SU-DHL-6 (cell line): ENCODE measurements around the gene SDK2.
"Not testable (repeated sequence)": the region's sequence is repeated elsewhere in the genome, so short reads cannot be mapped to it uniquely, and the experiment has no call there.

Source experiments
- H2AFZ ChIP-seq: fragments of 200-600 bp; sonication (generic); 2 replicates; pipeline ENCODE4 v1.6.1; 2014; ENCODE audit warnings: low read depth, mild to moderate bottlenecking, moderate library complexity, mixed read lengths, antibody characterized with exemption, low read length; ENCODE audit not compliant: severe bottlenecking
- H3F3A ChIP-seq: fragments of 200-600 bp; shearing (Covaris generic); 2 replicates; pipeline ENCODE4 v1.6.0; 2016; ENCODE audit warnings: antibody characterized with exemption, mild to moderate bottlenecking; ENCODE audit not compliant: insufficient read depth
- H3K27ac ChIP-seq: fragments of 200-600 bp; sonication (generic); 2 replicates; pipeline ENCODE4 v1.5.1; 2016; ENCODE audit warnings: low read depth, mild to moderate bottlenecking, low read length, moderate library complexity, mixed read lengths
- H3K27me3 ChIP-seq: fragments of 200-600 bp; sonication (generic), shearing (Covaris generic); 2 replicates; pipeline ENCODE4 v1.6.0; 2014; ENCODE audit warnings: mild to moderate bottlenecking, low read length
- H3K36me3 ChIP-seq: fragments of 200-600 bp; sonication (generic); 2 replicates; pipeline ENCODE4 v1.6.1; 2014; ENCODE audit warnings: mild to moderate bottlenecking, low read length, mixed read lengths
- H3K4me2 ChIP-seq: fragments of 300-600, 200-600 bp; shearing (Covaris generic), sonication (generic); 2 replicates; pipeline ENCODE4 v1.6.0; 2014; ENCODE audit warnings: low read length, low read depth, mild to moderate bottlenecking; ENCODE audit not compliant: poor library complexity, severe bottlenecking
- H3K4me3 ChIP-seq: fragments of 200-600 bp; sonication (generic); 2 replicates; pipeline ENCODE4 v1.5.1; 2014; ENCODE audit warnings: antibody characterized with exemption, low read length, mild to moderate bottlenecking, mixed read lengths; ENCODE audit not compliant: insufficient read depth, poor library complexity, severe bottlenecking
- H3K79me2 ChIP-seq: fragments of 200-600 bp; sonication (generic); 2 replicates; pipeline ENCODE4 v1.6.1; 2014; ENCODE audit warnings: mild to moderate bottlenecking, low read length, moderate library complexity; ENCODE audit not compliant: insufficient read depth
- H3K9ac ChIP-seq: fragments of 200-600 bp; sonication (generic); 2 replicates; pipeline ENCODE4 v1.7.0; 2014; ENCODE audit warnings: mild to moderate bottlenecking, low read length
- H3K9me2 ChIP-seq: fragments of 200-600 bp; sonication (generic); replicated peaks from 2 replicates; pipeline ENCODE4 v1.6.1; 2014; ENCODE audit warnings: low read length; ENCODE audit not compliant: insufficient read depth
- H3K9me3 ChIP-seq: fragments of 200-600 bp; sonication (generic); 2 replicates; pipeline ENCODE4 v1.6.1; 2014; ENCODE audit warnings: low read length, mixed read lengths; ENCODE audit not compliant: insufficient read depth
- H4K20me1 ChIP-seq: fragments of 200-600 bp; sonication (generic); 2 replicates; pipeline ENCODE4 v1.6.1; 2014; ENCODE audit warnings: low read depth, mild to moderate bottlenecking, antibody characterized with exemption, low read length, moderate library complexity, mixed read lengths
- EZH2phosphoT487 ChIP-seq: fragments of 200-600 bp; sonication (generic), shearing (Covaris generic); conservative IDR thresholded peaks from 2 replicates; pipeline ENCODE4 v1.6.1; 2018; ENCODE audit warnings: mild to moderate bottlenecking, antibody characterized with exemption, low read length, moderate library complexity, mixed read lengths
- TF ChIP-seq, protein P1 (sequence below): fragments of 200-600 bp; sonication (generic); IDR thresholded peaks from one replicate; pipeline ENCODE4 v1.5.1; 2017; ENCODE audit warnings: antibody characterized with exemption, mild to moderate bottlenecking, low read length, moderate library complexity; ENCODE audit not compliant: insufficient read depth, poor library complexity, severe bottlenecking

SDK2 gene

DNA sequence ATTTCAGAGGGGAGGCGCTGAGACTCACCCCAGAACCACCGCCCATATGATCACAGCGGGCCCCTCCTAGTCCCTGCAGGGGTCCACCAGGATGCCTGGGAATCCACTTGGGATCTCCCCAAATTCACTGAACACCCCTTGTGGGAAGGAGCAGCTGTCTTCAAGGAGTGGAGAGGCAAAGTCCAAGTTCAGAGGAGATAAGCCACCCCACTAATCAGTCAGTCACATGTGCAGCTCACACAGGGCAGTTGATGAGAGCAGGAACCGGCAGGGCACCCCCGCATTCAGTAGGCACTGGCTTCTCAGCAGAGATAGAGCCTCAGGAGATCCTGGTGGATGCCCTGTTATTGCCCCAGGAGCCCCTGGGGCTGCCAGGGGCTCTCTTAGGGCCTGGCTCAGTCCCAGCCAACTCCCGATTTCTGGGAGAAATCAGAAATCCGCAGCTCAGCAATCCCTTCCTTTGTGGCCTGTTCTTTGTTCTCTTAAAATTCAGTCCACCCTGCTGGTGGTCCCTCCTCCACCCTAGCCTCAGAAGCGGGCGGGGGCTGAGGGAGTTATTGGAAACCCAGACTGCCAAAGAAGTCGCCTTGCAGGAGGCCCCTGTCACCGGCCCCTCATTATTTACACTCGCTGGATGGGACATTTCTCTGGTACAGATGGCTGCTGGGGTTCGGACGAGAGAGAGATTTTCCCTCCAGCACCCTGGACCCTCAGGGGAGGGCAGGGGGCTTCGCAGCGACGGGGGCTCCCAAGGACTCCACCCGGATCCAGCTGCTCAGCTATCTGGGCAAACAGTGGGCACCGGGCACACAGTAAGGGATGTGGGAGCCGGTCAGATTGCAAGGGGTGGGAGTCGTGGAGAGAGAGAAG lies 334.3 kb downstream of the SDK2 start:
- no peaks in the 10 kb centered on the region for H3K79me2 ChIP-seq
- H3K9me2 ChIP-seq, result no peaks in the 10 kb centered on the region
- peak overlapping the region; percentile 61 for H3K4me2 ChIP-seq
- H3K27ac ChIP-seq, result no peak overlapping the region
- no peaks in the 10 kb centered on the region for H3K9me3 ChIP-seq
- H3K4me3 ChIP-seq, result no peak overlapping the region
- H3K9ac ChIP-seq, result peak overlapping the region; percentile 35; the same call in 1 of the 2 replicates
- TF ChIP-seq, protein P1, sequence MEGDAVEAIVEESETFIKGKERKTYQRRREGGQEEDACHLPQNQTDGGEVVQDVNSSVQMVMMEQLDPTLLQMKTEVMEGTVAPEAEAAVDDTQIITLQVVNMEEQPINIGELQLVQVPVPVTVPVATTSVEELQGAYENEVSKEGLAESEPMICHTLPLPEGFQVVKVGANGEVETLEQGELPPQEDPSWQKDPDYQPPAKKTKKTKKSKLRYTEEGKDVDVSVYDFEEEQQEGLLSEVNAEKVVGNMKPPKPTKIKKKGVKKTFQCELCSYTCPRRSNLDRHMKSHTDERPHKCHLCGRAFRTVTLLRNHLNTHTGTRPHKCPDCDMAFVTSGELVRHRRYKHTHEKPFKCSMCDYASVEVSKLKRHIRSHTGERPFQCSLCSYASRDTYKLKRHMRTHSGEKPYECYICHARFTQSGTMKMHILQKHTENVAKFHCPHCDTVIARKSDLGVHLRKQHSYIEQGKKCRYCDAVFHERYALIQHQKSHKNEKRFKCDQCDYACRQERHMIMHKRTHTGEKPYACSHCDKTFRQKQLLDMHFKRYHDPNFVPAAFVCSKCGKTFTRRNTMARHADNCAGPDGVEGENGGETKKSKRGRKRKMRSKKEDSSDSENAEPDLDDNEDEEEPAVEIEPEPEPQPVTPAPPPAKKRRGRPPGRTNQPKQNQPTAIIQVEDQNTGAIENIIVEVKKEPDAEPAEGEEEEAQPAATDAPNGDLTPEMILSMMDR, result no peak
- TF ChIP-seq EZH2phosphoT487, result no peak
- no peak overlapping the region for H2AFZ ChIP-seq
- no peaks in the 10 kb centered on the region for H3K36me3 ChIP-seq
- H3K27me3 ChIP-seq, result no peaks in the 10 kb centered on the region
- H4K20me1 ChIP-seq, result no peaks in the 10 kb centered on the region
- no peaks in the 10 kb centered on the region for H3F3A ChIP-seq

DNA sequence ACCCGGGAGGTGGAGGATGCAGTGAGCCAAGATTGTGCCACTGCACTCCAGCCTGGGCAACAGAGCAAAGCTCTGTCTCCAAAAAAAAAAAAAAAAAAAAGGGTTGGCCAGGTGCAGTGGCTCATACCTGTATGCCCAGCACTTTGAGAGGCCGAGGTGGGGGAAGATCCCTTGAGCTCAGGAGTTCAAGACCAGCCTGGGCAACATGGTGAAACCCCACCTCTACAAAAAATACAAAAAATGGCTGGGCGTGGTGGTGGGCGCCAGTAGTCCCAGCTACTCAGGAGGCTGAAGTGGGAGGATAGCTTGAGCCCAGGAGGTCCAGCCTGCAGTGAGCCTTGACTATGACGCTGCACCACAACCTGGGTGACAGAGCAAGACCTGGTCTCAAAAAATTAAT lies 335.3 kb downstream of the SDK2 start:
- H3K79me2 ChIP-seq, H3K4me2 ChIP-seq: not testable (repeated sequence)

DNA sequence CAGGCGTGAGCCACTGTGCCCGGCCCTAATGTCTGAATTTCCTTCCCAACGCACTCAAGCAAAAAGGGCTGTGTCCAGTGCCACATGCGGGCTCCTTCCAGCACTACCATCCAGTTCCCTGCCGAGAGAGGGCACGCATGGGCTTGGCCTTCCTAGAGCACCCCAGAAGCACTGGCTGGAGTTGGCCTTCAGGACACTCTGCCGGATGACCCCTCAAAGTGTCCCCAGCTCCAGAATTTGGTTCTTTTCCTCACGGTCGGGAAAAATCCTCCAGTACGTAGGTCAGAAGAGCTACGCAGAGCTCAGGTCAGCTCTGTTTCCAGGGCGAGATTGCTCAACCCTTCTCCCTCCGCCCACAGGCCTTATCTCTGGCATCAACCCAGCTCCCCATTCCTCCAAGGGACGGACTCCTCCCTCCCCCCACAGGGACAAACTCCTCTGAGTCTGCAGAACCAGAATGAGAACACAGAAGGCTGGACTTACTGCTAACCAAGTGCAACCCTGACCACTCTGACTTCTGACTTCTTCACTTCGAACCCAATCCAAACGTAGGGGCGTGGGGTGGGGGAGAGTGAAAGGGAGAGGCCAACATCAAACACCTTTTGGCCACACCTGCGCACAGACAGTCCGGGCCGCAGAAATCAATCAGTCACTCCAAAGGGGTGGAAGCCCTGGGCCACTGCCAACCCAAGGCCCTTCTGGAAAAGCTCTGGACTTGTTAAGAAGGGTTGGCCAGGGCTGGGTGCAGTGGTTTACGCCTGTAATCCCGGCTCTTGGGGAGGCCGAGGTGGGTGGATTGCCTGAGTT lies 336.0 kb downstream of the SDK2 start:
- H3F3A ChIP-seq, result no peaks in the 10 kb centered on the region
- no peak overlapping the region for H3K9ac ChIP-seq
- H3K27me3 ChIP-seq, result no peaks in the 10 kb centered on the region
- no peak overlapping the region for H3K4me2 ChIP-seq
- no peak overlapping the region for H3K4me3 ChIP-seq
- H3K36me3 ChIP-seq, result no peaks in the 10 kb centered on the region
- TF ChIP-seq EZH2phosphoT487, result no peak
- TF ChIP-seq, protein P1, result no peak
- no peaks in the 10 kb centered on the region for H3K9me2 ChIP-seq
- H2AFZ ChIP-seq, result no peak overlapping the region
- H3K79me2 ChIP-seq, result no peaks in the 10 kb centered on the region
- no peaks in the 10 kb centered on the region for H4K20me1 ChIP-seq
- no peaks in the 10 kb centered on the region for H3K9me3 ChIP-seq
- no peak overlapping the region for H3K27ac ChIP-seq

More for the DNA sequence above, 335.3 kb downstream of the SDK2 start:
- H3F3A ChIP-seq, H3K9me3 ChIP-seq, H4K20me1 ChIP-seq, H3K27me3 ChIP-seq, H3K9me2 ChIP-seq, H3K36me3 ChIP-seq, H3K4me3 ChIP-seq, H3K9ac ChIP-seq, H3K27ac ChIP-seq, H2AFZ ChIP-seq: not testable (repeated sequence)
